ENCODE data around the gene PCDHGC3.

Gene PCDHGC3

DNA sequence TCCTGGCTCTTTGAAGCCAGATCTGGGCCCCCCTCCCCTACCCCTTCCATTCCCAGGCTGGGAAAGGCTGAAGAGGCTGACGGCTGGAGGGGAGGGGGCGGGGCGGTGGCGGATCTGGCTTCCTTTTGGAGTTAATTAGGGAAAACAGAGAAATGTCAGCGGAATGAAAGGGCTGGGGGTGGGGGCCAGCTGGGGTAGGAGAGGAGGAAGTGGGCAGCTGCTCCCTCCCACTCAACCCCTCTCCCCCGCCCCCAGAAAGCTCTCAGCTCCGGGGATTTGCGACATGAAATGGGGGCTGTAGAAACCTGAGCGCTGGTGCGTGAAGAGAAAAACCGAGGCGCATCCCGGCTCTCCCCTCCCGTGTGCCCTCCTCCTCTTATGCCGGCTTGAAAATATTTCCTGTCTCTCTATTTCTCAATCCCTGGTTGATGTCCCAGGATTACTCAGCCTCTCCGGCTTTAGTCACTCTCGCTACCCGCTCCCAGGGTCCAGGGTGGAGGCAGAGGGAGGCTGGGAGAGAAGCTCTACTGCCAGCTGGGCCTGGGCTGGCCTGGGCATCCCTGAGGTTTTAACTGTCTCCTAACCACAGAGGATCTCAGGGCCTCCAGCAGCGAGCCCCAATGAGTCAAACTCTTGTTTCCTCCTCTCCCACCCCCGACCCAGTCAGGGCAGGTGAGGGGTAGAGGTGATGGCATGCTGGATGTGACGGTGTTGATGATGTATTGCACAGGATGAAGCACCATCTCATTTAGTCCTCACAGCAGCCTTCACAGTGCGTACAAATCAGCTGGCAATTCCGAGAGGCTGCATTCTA is 33.2 kb downstream of the PCDHGC3 start:
- no peak for DNase-seq

DNA sequence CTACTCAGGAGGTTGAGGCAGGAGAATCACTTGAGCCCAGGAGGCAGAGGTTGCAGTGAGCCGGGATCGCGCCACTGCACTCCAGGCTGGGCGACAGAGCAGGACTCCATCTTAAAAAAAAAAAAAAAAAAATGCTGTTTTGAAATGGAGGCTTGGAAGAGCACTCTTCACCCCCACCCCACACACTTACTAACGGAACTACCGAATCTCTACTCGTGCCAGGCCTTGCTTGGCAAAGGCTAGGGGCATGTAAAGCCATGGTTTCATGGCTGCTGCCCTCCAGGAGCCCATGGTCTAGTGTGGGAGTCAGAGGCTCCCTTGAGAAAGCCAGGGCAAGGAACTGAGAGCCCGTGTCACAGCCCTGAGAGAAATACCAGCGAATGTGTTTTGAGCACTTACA is 34.4 kb downstream of the PCDHGC3 start:
- DNase-seq = no peak

DNA sequence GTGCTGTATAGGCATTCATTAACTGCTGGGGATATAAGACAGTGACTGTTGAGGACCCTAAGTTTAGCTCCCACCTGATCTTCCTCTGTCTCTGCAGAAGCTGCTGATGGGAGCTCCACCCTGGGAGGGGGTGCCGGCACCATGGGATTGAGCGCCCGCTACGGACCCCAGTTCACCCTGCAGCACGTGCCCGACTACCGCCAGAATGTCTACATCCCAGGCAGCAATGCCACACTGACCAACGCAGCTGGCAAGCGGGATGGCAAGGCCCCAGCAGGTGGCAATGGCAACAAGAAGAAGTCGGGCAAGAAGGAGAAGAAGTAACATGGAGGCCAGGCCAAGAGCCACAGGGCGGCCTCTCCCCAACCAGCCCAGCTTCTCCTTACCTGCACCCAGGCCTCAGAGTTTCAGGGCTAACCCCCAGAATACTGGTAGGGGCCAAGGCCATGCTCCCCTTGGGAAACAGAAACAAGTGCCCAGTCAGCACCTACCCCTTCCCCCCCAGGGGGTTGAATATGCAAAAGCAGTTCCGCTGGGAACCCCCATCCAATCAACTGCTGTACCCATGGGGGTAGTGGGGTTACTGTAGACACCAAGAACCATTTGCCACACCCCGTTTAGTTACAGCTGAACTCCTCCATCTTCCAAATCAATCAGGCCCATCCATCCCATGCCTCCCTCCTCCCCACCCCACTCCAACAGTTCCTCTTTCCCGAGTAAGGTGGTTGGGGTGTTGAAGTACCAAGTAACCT is 35.3 kb downstream of the PCDHGC3 start:
- no peak for DNase-seq

DNA sequence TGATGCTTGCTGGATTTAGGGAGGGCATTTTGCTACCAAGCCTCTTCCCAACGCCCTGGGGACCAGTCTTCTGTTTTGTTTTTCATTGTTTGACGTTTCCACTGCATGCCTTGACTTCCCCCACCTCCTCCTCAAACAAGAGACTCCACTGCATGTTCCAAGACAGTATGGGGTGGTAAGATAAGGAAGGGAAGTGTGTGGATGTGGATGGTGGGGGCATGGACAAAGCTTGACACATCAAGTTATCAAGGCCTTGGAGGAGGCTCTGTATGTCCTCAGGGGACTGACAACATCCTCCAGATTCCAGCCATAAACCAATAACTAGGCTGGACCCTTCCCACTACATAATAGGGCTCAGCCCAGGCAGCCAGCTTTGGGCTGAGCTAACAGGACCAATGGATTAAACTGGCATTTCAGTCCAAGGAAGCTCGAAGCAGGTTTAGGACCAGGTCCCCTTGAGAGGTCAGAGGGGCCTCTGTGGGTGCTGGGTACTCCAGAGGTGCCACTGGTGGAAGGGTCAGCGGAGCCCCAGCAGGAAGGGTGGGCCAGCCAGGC is 36.1 kb downstream of the PCDHGC3 start:
- DNase-seq = no peak

DNA sequence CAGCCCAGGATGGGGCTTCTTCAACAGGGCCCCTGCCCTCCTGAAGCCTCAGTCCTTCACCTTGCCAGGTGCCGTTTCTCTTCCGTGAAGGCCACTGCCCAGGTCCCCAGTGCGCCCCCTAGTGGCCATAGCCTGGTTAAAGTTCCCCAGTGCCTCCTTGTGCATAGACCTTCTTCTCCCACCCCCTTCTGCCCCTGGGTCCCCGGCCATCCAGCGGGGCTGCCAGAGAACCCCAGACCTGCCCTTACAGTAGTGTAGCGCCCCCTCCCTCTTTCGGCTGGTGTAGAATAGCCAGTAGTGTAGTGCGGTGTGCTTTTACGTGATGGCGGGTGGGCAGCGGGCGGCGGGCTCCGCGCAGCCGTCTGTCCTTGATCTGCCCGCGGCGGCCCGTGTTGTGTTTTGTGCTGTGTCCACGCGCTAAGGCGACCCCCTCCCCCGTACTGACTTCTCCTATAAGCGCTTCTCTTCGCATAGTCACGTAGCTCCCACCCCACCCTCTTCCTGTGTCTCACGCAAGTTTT is 36.7 kb downstream of the PCDHGC3 start:
- no peak for DNase-seq

DNA sequence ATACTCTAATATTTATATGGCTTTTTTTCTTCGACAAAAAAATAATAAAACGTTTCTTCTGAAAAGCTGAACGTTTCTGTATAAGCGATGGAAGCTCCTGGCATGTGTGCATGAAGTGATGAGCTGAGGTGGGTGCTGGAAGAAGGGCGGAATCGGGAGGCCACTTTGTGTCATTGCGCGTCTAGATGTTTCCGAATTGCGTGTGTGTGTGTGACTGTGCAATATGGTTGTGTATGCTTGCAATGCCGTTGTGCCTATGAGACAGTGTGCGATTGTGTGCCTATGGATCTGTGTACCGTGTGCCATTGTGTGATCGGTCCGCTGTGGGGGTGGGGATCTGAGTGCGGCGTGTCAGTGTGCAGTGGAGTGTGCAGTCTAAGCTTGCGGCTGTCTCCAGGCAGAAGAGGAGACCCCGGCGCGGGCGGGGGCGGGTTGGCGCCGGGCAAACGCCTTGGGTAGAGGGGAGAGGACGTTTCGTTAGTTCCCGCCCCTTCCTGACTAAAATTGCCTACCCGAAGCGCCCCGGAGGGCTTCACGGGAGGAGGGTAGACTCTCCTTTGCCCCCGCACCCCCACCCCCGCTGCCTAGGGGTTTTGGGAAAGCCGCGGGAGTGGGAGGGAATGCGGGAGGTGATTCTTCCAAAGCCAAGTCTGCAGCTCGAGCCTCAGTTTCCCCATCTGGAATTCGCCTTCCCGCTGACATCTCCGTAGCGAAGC is 37.3 kb downstream of the PCDHGC3 start:
- DNase-seq = no peak

DNA sequence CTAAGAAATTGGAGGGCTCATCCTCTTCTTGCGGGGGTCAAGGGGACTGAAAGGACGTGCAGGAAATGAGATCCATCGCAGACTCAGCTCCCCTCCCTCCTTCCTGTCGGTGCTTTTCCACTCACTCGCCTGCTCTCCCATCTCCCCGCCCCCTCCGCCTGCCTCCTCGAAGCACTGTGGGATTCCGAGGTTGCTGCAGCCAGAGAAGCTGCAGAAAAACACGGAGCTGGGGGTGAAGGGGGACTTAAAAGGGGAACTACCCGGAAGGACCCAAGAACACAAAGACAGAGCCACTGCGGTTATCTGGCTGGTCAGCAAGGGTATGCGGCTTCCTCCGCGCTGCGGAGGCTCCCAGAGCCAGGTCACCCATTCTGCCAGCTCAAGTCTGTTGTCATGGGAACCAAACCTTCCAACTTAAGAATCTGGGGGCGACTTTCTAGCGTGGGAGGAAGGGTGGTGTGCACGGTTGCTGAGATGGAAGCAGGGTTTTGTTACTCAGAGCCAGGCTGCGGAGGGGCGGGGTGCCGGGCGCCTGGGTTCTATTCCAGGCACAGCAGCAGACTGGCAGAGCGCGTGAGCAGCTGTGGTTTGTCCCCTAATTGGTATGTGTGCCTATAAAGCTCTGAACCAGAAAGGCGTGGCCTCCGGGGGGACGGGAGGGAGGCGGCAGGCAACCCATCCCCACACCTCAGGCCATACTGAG is 38.0 kb downstream of the PCDHGC3 start:
- DNase-seq = no peak

DNA sequence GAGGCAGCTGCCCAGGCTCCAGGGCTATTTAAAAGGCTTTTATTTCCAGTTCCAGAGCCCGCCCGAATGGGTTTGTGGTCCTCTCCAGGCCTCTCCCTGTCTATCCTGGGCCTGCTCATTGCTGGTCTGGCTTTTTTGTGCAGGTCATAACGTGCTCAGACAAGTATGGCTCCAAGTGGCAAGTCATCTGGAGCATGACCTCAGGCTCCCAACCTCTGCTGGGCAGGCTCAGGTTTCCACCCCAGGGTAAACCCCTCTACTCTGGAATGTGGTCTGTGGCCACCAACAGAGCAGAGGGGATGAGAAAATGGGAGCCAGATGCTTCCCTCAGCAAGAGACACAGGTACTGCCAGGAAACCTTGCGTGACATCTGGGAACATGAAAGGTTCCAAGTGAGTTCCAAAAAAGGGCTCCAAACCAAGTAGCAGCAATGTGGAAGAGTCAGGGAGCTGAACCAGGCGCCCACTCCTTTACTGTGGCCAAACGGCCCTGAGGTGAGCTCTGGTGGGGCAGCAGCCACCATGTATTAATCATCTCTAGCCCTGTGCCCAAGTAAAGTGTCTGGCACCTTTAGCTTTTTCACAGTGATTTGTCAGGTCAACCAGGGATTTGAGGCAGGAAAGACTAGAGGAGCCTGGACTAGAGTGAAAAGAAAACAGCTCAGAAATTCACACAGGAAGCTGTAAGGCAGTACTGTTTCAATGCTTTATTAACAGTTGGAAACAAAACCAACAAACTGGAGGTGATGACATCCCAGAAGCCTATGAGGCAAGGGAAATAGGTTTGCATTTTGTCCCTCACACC is 38.8 kb downstream of the PCDHGC3 start:
- peak; percentile 14 for DNase-seq

DNA sequence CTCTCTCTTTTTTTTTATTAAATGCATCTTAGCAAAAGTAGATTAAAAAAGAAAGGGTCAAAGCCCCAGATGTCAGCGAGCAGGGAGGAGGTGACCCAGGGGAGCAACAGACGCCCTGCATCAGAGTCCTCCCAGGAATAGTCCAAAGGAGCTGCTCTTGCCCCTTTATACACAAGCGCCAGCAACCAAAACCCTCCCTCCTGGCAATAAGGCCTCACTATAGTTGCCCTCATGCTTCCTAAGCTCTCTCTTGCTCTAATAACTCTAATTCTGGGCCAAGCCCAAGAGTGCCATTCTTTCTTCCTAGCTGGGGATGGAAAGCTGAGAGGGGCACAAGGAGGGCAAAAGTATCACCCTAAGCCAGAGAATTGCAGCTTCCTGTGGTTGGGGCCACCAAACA is 39.4 kb downstream of the PCDHGC3 start:
- no peak for DNase-seq

DNA sequence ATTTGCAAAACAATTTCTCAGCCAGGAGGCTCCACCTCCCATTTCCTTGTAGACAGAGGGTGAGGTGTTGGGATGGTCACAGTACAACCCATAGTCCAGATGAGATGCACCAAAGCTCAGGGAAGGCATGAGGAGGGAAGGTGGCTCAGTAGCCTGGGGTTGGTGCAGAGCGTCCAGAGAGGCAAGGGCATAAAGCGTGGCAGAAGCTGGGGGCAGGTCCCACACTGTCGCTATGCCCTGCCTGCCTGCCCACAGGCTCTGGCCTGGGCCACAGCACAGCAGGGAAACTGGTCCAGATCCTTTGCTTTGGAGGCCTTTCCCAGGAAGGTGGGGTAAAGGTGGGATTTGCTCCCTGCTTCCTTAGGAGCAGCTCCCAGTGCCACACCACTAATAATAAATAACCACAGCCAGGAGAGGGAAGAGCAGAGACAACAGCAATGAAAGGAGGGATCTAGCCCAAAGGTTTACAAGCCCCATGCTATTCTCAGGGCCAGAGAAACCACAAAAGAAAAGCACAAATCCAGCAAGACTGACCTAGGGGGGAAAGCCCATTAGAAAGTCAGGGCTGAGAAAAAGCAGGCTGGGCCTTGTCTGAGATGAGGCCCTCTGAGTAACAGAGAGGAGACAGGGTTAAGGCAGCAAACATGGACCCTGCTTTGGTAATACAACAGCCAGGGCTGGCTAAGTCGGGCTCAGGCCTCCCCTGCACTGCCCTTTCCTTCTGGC is 40.3 kb downstream of the PCDHGC3 start:
- no peak for DNase-seq

DNA sequence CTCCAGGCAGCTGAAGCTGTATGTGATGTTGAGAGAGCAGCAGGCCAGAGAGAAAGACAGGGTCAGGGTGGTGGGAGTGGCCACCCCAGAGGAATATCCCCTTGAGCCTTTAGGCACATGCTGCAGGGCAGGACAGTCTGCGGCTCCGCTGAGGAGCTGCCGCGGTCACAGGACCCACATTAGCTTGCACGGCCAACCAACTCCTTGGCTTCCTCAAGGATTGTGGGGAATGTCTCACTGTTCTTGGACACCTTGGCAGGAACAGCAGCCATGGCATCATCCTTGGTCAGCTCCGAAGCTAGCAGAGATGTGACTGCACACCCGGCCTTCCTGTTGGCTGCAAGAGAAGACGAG is 40.9 kb downstream of the PCDHGC3 start:
- DNase-seq = no peak

DNA sequence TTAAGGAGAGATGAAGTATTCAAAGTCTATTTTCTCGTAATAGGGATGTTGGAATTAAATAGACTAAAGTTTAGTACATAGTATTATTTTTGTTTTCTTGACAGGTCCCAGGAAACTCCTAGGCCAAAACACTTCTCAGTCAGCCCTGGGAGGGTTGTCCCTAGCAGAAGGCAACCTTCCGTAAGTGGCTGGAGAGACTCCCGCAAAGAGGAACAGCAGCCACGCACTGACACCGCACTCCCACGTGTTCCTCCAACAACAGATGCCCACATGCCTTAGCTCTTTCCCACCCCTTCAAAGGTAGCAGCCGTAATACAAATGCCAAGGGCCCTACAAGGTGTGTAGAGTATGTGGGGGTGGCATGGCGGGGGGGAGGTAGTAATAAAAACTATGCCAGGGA is 41.5 kb downstream of the PCDHGC3 start:
- DNase-seq = no peak

DNA sequence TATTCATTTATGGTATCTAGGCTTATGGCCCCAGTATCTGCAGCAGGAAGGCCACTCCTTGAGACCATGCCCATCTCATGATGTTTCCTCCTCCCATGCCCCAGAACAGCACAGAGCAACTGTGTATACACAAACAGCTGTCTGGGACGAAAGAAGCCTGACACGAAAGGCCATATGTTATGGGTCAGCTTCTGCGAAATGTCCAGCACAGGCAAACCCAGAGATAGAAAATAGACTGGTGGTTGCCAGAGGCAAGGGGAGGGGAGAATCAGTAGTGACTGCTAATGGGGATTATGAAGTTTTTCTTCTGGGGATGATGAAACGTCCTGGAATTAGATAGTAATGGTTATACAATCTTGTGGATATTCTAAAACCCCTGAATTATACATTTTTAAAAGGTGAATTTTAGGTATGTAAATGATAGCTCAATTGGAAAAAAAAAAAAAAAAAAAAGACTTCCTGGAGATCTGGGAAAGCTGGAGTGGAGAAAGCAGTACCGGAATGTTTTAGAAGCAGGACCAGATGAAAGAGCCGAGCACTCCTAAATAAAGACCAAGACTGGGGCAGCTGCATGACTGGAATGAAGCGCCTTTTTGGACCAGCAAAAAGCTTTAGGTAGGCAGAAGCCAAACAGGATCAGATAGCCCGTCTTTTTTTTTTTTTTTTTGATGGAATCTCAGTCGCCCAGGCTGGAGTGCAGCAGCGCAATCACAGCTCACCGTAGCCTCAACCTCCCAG is 42.3 kb downstream of the PCDHGC3 start:
- no peak for DNase-seq

DNA sequence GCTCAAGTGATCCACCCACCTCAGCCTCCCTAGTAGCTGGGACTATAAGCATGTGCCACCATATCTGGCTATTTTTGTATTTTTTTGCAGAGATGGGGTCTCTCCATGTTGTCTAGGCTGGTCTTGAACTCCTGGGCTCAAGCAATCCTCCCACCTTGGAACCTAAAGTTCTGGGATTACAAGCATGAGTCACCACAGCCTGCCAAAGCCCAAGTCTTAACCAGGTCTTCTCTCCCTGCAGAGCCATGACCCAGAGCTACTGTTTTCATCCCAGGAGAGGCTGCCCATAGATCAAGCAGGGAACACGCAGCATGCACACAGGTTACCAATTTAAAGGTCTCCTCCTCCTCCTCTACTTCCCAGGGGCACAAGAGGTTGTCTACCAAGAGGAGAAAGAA is 42.9 kb downstream of the PCDHGC3 start:
- DNase-seq = no peak

DNA sequence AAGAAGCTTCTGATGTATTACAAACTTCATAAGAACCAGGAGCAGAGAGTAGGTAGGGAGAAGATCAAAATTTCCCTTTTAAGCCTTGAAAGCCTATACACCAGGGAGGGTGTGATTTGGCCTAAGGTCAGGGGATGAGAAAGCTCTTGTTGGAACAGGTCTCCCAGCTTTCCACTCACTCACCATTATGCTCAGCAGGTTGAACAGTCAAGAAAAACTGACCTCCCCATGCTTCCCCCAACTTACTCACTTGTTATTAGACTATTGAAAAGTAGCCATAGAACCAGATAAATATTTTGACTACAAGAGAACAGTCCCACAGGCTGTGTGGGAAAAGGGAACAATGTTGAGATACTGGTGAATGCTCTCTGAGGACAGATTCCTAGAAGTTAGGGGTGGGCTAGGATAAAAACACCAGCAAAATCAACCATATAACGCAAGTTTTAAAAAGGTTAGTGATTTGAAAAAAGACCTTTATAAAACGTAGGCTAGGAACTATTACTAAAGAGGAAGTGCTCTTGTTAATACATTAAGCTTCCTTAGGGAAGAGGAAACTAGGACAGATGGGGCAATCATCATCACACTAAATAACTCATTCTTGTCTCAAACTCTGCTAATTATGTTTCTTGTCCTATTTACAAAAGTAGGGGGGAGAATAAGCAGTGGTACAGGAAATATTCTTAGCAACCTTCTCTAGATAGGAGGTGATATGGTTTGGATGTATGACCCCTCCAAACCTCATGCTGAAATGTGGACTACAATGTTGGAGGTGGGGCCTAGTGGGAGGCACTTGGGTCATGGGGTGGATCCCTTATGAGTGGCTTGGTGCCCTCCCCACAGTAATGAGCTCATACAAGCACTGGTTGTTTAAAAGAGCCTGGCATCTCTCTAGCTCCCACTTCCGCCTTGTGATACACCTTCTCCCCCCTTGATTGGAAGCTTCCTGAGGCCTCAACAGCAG is 44.1 kb downstream of the PCDHGC3 start:
- DNase-seq = no peak

DNA sequence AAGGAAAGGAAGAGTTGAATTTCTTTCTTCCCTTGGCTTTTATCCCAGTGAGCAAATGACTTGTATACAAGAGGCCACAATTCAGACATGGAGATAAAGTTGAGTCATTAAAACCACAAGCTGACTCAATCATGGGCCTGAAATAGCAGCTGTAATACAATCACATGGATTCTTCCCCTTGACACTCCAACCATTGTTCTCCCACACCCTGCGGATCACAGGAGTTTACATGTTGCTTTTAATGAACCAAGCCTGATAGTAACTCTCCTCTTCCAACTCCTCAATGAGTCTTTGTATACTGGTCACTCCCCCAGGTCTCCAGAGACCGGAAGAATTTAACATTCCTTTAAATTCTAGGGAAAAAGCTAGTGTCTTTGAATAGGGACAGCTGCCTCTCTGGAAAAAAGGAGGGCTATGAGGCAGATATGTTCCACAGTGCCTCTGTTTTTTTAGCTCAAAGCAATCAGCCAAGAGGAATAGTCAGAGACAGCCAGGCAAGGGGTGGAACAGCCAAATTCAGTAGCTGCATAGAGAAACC is 45.5 kb downstream of the PCDHGC3 start:
- DNase-seq = no peak

DNA sequence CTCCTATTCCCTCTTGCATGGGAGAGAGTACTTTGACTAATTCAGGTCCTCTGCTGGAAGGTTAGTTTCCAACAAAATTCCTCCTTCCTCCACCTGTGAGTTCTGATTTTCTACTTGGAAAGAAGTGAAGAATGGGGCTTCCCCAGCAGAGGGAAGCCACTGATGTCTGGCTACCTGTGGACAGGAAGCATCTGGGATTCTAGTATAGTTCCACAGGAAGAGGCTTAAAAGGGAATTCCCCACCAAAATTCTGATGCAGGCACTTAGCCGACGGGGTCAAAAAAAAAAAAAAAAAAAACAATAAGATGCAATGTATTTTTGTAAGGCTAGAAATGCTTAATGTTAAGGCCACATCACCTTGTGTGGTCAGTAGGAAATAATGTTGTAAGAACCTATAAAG is 46.5 kb downstream of the PCDHGC3 start:
- DNase-seq = no peak

DNA sequence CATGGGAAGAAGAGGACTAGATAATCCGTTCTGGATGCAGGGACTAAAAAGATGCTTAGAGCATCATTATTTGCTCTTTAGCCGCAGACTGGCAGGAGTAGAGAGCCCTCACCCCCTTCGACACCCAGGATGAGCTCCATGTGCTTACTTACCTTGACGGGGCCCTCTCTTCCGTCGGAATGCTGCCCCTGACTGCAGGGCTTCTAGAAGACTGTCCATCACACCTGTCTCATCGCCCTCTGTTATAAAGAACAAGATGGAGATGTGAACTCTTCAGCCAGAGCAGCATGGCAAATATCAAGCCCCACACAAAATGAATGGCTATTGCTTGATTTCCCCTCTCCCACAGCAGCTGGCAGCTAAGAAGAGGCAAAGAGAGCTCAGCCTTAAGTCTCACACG is 48.2 kb downstream of the PCDHGC3 start:
- DNase-seq = no peak

Measured in NCI-H510A (cell line).